ENCODE measurements around the gene CYB5B.

Gene CYB5B

GRCh38 chr16:69509125-69509524, 84.7 kb downstream of the CYB5B start:
- no peak overlapping the region for H3K4me3 ChIP-seq (ENCODE audit: low read depth, low read length)
- no peak for DNase-seq
- H3K27ac ChIP-seq = no peak overlapping the region
- H3K27me3 ChIP-seq (ENCODE audit: insufficient read depth, low read depth, severe bottlenecking) = no peaks in the 10 kb centered on the region
- TF ChIP-seq CTCF (IDR thresholded peaks at IDR 0.05; ENCODE audit: low read depth, low read length) = no peak
- H3K9me3 ChIP-seq (ENCODE audit: severe bottlenecking) = no peaks in the 10 kb centered on the region
- no peaks in the 10 kb centered on the region for H3K36me3 ChIP-seq

DNA sequence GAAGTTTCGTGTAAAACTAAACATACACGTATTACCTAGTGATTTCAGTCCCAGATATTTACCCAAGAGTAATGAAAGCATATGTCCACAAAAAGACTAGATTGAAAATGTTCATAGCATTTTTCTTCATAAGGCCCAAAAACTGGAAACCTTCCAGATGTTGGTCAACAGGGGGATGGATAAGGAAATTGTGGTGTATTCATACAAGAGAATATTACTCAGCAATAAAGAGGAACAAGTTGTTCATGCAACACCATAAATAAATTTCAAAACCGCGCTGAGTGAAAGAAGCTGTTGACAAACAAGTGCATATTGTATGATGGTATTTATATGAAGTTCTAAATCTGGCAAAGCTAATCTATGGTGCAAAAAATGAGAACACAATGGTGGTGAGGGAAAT, 87.2 kb downstream of the CYB5B start:
- no peaks in the 10 kb centered on the region for H3K36me3 ChIP-seq
- no peak for TF ChIP-seq CTCF (IDR thresholded peaks at IDR 0.05; ENCODE audit: low read depth, low read length)
- no peak for DNase-seq
- no peak overlapping the region for H3K4me3 ChIP-seq (ENCODE audit: low read depth, low read length)
- no peaks in the 10 kb centered on the region for H3K9me3 ChIP-seq (ENCODE audit: severe bottlenecking)
- no peak overlapping the region for H3K27ac ChIP-seq
- H3K27me3 ChIP-seq (ENCODE audit: insufficient read depth, low read depth, severe bottlenecking) = no peaks in the 10 kb centered on the region

DNA sequence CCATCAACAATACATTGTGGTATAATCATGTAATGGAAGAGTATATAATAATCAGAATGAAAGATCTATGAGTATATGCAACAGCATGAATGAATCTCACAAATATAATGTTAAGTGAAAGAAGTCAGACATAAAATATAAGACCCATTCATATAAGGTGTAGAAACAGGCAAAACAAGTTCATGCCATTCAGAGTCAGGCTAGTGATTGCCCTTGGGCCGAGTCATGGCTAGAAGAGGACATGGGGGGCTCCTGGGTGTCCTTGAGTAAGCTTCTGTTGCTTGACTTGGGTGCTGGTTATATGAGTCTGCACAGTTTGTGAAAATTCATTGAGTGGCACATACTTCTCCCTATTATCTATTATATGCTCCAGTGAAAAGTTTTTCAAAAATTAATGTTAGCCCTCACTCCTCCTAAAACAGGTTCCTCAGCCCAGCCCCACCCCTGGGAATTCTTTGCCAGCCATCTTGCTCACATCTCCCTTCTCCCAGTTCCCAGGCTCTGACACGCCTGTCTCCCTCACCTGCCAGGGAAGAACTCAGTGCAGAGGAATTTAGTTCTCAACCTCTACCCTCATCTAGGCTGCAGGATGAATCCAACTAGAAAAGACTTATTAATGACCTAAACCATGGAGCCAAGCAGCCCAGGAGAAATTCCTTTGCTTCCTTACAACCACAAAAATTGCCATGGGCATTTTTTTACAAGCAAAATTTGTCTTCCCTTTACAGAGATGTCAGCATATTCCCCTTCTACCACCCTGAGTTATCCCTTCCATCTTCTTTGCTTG, 89.0 kb downstream of the CYB5B start:
- H3K27me3 ChIP-seq (ENCODE audit: insufficient read depth, low read depth, severe bottlenecking) = no peaks in the 10 kb centered on the region
- H3K27ac ChIP-seq = no peak overlapping the region
- H3K36me3 ChIP-seq = no peaks in the 10 kb centered on the region
- H3K4me3 ChIP-seq (ENCODE audit: low read depth, low read length) = no peak overlapping the region
- no peaks in the 10 kb centered on the region for H3K9me3 ChIP-seq (ENCODE audit: severe bottlenecking)
- no peak for TF ChIP-seq CTCF (IDR thresholded peaks at IDR 0.05; ENCODE audit: low read depth, low read length)
- DNase-seq = no peak

DNA sequence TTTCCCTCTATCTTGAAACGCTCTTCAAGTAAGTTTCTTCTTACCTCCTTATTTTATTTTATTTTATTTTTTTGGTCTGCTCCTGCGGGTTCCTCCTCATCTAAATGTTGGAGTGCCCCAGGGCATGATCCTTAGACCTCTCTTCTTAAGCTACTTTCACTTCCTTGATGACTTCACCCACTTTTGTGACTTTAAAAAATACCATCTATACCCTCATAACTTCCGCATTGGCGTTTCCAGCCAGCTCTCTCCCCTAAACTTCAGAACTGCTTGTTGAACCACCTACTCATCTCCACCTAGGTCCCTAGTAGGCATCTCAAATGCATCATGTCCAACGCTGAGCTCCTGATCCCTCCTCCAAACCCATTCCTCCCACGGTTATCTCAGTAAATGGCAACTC, 89.9 kb downstream of the CYB5B start:
- no peaks in the 10 kb centered on the region for H3K27me3 ChIP-seq (ENCODE audit: insufficient read depth, low read depth, severe bottlenecking)
- H3K4me3 ChIP-seq (ENCODE audit: low read depth, low read length) = no peak overlapping the region
- DNase-seq = no peak
- H3K36me3 ChIP-seq = no peaks in the 10 kb centered on the region
- no peak overlapping the region for H3K27ac ChIP-seq
- H3K9me3 ChIP-seq (ENCODE audit: severe bottlenecking) = no peaks in the 10 kb centered on the region
- no peak for TF ChIP-seq CTCF (IDR thresholded peaks at IDR 0.05; ENCODE audit: low read depth, low read length)

Measured in WERI-Rb-1 (cell line).